ENCODE results near the gene D2HGDH.

- TF ChIP-seq CTCF (IDR thresholded peaks at IDR 0.05) (no peak), POLR2A (IDR thresholded peaks at IDR 0.05) (no peak)
Observed at GRCh38 chr2:241752253-241752652, 17.8 kb downstream of the D2HGDH start.

Measured in testis (tissue), 2 donors.